ENCODE results near the gene REG1A.

REG1A gene

DNA sequence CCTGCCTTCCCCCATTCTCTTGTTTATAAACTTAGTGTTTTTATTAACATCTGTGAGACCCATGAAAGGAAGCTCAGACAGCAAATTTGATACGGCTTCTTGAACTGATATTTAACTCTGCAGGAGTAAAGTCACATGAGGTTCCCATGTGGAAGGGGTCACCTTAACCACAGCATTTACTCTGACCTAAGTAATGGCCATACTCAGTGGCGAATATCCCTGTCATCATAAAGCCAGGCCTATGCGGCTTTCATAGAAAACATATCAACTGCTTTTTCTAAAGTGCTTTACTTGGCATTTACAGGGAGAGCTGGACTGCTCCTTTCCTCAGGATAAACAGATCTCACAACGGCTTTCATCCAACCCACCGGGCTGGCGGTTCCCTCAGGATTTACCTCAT is 9.0 kb downstream of the REG1A start:
- no peak for DNase-seq

GRCh38 chr2:79129804-79130203 is 9.5 kb downstream of the REG1A start:
- DNase-seq = no peak

GRCh38 chr2:79131687-79132086 is 11.4 kb downstream of the REG1A start:
- no peak for DNase-seq

- no peak for DNase-seq
Measured at GRCh38 chr2:79138385-79138784, 18.1 kb downstream of the REG1A start.

- no peak for DNase-seq
Measured at GRCh38 chr2:79139423-79139822, 19.1 kb downstream of the REG1A start.

DNA sequence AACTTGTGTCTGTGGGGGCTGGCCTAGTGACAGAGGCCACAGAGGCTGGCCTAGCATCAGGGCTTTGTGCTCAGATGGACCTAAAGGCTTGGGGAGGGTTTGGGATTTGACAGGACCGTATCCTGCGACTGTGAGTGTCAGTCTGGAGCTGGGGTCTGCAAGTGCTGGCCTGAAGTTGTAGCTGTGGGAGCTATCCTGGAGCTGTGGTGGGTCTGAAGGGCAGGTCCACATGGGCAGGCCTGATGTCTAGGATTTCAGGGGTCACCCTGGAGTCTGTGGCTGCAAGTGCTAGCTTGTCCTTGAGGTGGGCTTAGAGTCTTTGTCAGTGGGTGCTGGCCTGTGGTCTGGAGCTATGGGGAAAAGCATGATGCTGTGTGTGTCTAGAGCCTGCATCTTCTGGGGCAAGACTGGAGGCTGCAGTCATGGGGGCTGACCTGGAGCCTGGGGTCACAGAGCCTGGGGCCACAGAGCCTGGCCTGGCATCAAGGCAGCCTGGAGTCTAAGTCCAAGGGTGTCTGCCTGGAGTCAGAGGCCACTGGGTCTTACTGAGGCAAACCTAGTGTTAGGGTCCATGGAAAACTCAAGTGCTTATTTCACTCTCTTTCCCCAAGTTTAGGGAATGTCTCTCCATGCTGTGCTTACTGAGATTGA is 35.7 kb downstream of the REG1A start:
- no peak for DNase-seq

GRCh38 chr2:79159030-79159429 is 38.7 kb downstream of the REG1A start:
- no peak for DNase-seq

DNA sequence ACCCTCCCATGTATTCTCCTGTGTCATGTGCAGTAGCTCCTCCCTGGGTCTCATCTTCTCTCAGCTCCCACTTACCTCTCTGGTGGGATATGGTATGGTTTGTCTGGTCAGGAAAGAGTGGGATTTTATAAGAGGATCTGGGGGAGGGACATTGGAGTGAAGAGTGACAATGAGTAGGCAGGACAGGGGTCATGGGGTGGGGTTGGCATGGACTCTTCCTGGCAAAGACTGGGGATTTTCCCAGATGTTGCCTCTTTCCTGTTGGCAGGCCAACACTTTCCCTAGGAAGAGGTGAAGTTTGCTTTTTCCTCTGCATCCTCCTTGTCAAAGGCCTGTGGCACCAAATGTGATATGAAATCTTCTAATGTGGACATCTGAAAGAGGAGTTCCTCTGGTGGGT is 39.4 kb downstream of the REG1A start, which contains the start of gene REG3A:
TSS of gene REG3A (minus strand) at position 101 of the 400 bp plus-strand sequence. CDS start 348 bp downstream, outside the sequence.
- no peak for DNase-seq

DNA sequence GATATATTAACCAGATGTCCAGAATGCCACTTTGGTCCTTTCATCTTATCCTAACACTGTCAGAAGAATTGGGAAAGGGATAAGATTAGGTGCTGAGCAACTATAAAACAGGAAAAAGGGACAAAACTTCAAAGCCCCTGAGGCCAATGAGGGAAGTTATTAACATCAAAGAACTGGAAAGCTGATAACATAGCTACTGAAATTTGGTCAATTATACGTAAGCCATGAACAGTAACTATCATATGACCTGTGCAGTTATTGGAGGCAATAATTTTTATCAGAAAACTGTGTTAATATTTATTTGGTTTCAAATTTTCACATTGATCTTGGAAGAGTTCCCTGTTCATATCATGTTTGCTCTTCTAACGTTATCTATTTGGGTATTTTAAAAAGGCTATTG is 41.8 kb downstream of the REG1A start:
- no peak for DNase-seq

DNA sequence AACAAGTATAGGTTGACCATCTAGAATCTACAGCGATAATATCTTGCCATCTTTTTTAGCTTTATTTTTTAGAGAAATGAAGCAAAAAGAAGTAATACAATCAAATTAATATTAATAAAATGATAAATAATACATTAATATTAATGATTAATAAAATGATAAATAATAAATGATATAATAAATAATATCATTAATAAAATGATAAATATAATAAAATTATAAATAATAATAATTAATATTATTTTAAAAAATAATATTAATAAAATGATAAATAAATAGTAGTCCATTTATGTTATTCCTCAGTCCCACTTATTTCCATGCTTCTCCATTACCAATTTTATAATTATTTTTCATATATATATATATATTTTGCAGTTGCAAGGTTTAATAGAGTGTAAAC is 42.5 kb downstream of the REG1A start:
- no peak for DNase-seq

DNA sequence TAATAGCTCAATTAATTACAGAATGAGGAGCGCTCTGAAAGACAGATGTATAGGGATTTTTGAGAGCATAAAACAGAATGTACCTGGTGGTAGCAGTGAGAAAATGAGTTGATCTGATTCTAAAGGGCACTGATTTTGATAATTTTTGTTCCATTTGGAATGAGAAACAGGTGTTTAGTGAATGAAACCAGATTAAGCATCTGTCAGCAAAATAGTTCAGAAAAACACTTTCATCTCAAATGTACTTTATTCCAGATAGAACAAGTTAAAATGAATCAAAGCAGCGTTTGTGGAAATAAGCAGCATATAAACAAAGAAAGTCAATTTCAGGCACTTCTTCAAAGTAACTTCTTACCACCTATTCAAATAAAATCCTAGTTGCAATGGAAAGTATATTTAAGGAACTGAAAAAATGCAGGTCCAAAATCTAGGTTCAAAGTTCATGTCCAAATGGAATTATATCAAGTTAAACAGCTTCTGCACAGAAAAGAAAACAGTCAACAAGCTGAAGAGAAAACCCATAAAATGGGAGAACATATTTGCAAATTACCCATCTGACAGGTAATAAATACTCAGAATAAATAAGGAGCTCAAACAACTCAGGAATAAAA is 51.2 kb downstream of the REG1A start:
- no peak for DNase-seq

All from NCI-H524 (cell line).